ENCODE measurements around the gene FAR2.
"Not testable (repeated sequence)": the region's sequence is repeated elsewhere in the genome, so short reads cannot be mapped to it uniquely, and the experiment has no call there.

The FAR2 gene

DNA sequence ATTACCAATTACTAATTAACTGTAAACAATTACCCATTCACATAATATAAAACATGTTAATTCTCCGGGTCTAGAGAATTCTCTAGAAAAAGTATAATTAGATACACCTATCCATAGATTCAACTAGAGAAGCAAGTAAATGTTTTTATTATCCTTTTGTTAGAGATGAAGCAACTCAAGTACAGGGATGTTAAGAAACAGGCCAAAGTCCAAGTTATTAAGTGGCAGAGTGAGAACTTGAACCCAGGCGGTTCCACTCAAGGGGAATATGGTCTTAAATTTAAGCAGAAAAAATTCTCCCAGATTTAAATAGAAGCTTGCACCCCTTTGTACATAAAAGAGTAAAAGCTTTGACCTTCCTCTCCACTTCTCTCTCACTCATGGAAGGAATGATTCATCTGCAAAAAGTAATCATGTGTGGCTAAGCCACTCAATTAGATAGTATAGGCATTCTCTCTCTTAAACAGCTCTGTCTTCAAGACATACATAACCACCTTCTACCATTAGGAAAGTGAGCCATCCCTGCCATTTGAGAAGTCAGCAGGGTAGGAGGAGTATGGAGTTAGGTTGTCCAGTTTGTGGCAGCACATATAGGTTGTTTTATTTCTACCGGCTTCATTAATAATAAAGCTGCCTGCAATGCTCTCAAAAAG lies 197.8 kb downstream of the FAR2 start:
- no peak for DNase-seq

DNA sequence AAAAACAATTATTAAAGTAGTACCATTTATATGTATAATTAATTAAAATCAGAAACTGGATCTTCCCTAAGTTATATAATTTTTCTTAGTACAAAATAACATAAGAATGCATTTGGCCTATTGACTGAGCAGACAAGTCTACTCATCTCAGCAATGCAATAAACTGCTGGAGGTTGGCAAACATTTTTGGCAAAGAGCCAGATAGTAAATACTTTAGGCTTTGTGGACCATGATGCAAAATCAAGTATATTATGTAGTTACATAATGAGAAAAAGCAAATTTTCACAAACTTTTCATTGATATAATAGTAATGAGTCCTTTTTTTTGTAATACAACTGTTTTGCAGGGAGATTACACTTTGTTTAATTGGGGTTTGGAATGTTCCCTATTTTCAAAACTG lies 201.0 kb downstream of the FAR2 start:
- no peak for DNase-seq

DNA sequence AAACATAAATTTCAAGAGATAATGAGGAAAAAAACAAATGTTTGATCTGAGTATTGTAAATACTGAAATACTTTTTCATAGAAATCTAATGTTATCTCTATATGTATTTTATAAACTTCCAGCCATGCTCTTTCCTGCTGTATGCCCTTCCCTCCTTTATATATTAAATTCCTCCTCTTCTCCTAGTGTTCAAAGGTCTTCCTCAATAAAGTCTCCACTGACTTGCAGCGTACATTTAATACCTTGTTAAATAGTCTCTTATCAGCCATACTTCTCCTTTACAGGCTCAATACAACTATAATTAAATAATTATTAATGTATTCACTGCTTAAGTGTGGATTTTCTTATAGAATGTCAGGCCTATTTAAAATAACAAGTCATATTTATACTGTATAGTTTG lies 205.9 kb downstream of the FAR2 start:
- DNase-seq = no peak

DNA sequence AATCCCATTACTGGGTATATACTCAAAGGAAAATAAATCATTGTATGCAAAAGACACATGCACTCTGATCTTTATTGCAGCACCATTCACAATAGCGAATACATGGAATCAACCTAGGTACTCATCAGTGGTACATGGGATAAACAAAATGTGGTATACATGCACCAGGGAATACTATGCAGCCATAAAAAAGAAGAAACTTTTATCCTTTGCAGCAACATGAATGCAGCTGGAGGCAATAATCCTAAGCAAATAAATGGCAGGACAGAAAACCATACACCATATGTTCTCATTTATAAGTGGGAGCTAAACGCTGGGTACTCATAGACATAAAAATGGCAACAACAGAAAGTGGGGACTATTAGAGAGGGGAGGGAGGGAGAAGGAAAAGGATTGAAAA lies 216.0 kb downstream of the FAR2 start:
- DNase-seq = no peak

DNA sequence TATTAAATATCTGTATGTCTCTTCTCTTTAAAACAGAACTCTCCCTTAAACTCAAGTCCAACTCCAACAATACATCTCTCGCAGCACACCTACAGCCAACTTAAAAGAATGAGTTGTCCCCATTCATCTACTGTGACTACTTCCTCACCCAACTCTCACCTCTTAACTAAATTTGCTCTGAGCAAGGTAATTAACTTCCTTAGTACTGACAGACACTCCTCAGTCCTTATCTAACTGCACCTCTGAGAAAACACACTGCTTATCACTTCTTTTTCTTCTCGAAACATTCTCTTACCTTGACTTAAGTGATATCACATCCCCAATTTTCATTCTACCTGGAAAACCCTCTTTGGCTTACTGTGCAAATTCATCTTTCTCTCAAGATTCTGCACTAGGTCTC lies 224.9 kb downstream of the FAR2 start:
- DNase-seq = no peak

DNA sequence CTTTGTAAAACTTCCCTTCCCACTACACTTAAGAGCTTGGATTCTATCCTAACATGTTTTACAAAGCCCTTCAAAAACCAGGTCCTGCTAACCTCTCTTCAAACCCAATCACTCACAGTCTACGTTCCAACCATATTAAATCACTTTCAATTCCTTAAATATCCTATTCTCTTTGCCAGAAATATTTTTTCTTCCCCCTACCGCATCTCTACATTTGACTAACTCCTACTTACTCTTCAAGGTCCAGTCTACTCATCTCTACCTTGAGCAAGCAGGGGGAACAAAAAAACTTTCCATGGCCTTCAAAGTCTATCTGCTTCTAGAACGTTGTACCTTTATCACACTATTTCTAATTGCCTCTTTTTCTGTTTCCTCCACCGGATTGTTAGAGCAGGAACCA lies 225.8 kb downstream of the FAR2 start:
- DNase-seq = no peak

DNA sequence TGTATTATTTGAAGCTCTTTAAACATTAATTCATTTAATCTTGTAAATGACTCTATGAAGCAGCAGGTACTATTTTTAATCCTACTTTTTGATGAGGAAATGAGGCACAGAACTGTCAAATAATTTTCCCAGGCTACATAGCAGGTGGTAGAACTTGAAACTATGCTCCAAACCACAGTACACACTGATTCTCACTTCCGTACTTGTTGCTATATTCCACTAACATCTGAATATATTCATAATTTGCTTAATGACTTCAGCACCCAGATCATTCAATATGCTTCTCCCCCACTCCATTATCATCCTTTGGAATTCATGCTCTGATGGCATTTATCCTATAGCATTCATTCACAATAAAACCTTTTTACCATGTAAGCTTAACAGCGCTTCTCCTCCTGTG lies 227.0 kb downstream of the FAR2 start:
- no peak for DNase-seq

DNA sequence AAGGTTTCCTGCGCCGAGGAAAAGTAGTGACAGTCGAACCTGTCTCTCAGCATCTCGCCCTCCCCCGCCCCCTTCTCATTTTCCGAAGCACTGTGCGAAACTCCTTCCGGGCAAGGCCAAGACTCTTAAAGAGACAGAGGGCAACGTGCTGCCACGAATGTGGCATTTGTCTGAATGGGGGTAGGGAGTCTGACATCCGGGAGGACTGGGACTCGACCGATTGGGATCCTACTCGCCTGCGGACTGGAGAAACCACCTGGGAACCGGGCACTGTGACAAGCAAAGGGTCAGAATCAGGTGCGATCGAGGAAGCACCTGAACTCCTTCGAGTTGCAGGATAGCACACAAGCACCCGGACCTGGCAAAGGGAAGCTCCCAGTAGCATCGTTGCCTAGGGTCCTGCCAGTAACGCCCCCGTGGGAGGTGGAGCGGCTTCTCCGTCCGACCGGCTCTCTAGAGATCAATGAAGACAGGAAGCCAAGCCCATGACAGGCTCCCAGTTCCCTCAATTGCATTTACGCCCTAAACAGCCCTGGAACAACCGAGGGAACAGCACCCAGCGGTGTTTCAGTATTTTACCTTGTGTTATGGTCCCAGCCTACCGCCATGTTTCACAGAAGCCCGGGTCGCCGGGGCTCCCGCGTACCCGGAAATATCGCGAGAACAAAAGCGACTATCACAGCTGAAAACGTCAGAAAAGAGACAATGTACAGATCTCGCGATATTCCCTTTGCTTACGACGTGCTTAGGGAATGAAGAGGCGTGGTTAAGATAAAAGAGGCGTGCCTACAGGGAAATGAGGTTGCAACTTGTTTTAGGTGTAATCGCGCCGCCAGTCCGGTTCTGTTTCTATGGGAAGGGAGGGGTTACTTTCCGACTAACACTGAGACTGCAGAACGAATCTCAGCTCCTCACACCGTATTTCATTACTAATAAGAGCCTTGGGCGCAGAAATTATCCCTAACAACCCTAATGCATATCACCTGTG lies 231.8 kb downstream of the FAR2 start, which contains the start of gene ERGIC2:
Gene ERGIC2 (minus strand): TSS at position 637 of the 988 bp plus-strand sequence. CDS start 9,539 bp downstream, outside the sequence.
- peak; percentile 95 for DNase-seq

DNA sequence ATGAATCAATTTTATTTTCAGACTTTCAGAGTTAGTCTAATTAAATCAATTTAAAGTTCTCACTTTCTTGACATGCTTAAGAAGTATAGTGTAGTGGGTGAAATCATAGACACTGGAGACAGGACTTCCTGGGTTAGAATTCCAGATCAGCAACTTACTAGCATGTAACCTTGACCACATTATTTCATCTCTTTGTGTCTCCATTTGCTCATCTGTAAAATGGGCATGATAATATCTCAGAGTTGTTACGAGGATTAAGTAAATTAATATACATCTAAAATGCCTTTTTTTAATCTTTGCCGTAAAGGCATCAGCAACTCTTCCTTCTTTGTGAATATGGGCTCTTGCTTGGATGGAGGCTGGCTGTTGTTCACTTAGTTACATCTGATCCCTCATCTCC lies 233.2 kb downstream of the FAR2 start:
- DNase-seq = no peak

DNA sequence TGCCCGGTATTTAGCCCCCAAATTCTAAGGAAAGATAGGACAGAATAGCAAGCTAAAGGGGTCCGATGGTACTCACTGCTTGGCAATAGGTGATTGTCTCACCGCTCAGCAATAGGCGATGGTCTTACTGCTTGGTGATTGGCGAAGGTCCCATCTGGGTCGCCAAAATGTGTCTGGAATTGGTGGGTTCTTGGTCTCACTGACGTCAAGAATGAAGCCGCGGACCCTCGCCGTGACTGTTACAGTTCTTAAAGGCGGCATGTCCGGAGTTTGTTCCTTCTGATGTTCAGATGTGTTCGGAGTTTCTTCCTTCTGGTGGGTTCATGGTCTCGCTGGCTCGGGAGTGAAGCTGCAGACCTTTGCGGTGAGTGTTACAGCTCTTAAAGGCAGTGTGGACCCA lies 236.1 kb downstream of the FAR2 start:
- DNase-seq = not testable (repeated sequence)

All from SIG-M5 (cell line).